ENCODE data around the gene PROK1.

Gene PROK1

GRCh38 chr1:110492573-110492972 is 41.6 kb downstream of the PROK1 start:
- H3K27ac ChIP-seq: no peak overlapping the region
- TF ChIP-seq, protein P1, sequence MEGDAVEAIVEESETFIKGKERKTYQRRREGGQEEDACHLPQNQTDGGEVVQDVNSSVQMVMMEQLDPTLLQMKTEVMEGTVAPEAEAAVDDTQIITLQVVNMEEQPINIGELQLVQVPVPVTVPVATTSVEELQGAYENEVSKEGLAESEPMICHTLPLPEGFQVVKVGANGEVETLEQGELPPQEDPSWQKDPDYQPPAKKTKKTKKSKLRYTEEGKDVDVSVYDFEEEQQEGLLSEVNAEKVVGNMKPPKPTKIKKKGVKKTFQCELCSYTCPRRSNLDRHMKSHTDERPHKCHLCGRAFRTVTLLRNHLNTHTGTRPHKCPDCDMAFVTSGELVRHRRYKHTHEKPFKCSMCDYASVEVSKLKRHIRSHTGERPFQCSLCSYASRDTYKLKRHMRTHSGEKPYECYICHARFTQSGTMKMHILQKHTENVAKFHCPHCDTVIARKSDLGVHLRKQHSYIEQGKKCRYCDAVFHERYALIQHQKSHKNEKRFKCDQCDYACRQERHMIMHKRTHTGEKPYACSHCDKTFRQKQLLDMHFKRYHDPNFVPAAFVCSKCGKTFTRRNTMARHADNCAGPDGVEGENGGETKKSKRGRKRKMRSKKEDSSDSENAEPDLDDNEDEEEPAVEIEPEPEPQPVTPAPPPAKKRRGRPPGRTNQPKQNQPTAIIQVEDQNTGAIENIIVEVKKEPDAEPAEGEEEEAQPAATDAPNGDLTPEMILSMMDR (conservative IDR thresholded peaks at IDR 0.05): no peak

- H3K27ac ChIP-seq: no peak overlapping the region
- TF ChIP-seq, protein P1 (conservative IDR thresholded peaks at IDR 0.05): no peak
Measured at GRCh38 chr1:110493059-110493699, 42.2 kb downstream of the PROK1 start.

- no peak overlapping the region for H3K27ac ChIP-seq
- TF ChIP-seq, protein P1 (conservative IDR thresholded peaks at IDR 0.05): no peak
Measured at GRCh38 chr1:110494036-110494435, 43.1 kb downstream of the PROK1 start.

- TF ChIP-seq, protein P1 (conservative IDR thresholded peaks at IDR 0.05): no peak
- no peak overlapping the region for H3K27ac ChIP-seq
Measured at GRCh38 chr1:110494522-110495406, 43.8 kb downstream of the PROK1 start.

GRCh38 chr1:110495926-110496600 is 45.1 kb downstream of the PROK1 start:
- H3K27ac ChIP-seq: no peak overlapping the region
- TF ChIP-seq, protein P1 (conservative IDR thresholded peaks at IDR 0.05): peak; percentile 96

DNA sequence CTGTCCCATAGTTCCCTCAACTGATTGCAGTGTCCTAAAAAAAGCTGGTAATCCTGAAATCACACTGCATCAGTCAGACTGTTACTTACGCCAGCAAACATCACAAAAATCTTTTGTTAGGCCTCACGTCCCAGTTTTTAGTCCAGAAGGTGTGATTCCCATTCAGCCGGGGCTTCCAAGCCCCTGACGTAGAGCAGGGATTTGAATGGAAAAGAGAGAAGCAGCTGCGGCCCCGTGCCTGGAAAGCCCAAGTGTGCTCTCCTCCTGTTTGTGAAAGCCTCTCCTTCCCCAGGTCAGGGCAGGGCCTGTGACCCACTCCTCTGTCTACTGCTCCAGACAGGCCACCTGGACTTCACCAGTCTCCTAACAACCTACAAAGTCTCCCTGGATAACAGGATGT is 47.3 kb downstream of the PROK1 start:
- no peak overlapping the region for H3K27ac ChIP-seq
- TF ChIP-seq, protein P1 (conservative IDR thresholded peaks at IDR 0.05): no peak

DNA sequence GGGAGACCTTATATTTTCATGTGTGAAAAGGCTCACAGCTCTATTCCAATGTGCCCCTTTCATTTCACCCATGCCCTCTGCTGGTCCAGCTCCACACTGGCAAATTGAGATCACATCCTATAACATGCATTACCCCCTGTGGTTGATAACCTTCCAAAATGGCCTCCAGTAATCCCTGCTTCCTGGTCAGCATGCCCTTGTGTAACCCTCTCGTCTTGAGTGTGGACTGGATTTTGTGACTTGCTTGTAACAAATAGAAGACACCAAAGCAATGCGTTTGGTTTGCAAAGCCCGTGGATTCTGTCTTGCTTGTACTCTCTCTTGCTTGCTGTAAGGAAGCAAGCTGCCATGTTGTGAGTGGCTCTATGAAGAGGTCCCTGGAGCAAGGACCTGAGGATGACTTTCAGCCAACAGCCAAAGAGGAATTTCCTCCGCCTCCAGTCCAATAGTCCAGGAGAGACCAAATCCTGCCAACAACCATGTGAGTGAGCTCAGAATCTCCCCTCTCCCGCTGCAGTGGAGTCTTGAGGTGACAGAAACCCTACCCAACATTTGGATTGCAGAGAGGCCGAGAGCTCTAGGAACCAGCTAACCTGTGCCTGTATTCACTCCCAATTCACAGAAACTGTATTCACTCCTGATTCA is 50.7 kb downstream of the PROK1 start:
- H3K27ac ChIP-seq: no peak overlapping the region
- TF ChIP-seq, protein P1 (conservative IDR thresholded peaks at IDR 0.05): no peak

Measured in VCaP (cell line).